K562 (cell line): ENCODE data around the gene ITPRIPL1. TPM values are rescaled to one million over a fixed set of nuclear protein-coding genes. Genes with fewer than 3 reads are reported as not detected.

Source experiments
- ATAC-seq: fragments of 200-7000 bp; cut with Tn5 transposase; 3 replicates; pipeline ENCODE4 v1.9.1; 2020; ENCODE audit warnings: moderate library complexity
- BruUV-seq: library from RNA; stranded (reverse); fragments of 400-500 nt; replicated peaks from 2 replicates; lab custom pipeline; 2021; lab: Mats Ljungman, UMichigan
- CTCF ChIA-PET: fragments of 300-600 bp; formaldehyde crosslinking; extraction: SDS; loops from one replicate; lab custom pipeline; 2021; ENCODE audit warnings: low intra/inter-chr PET ratio; lab: Yijun Ruan, JAX
- POLR2A ChIA-PET: fragments of 300-600, 350-650 bp; sonication (Branson Sonifier 250); formaldehyde crosslinking; extraction: SDS; loops from one replicate; lab custom pipeline; 2021; ENCODE audit warnings: antibody characterized with exemption, inconsistent platforms; lab: Yijun Ruan, JAX
- DNase-seq, 4 experiments: peaks; one replicate each; pipeline versions ENCODE4 v3.0.0 to v3.0.0-alpha.2; 2011 to 2018; ENCODE audit warnings: low spot score in 3 of 4, mixed read lengths in 3 of 4; ENCODE audit errors: extremely low read depth in 1 of 4
- FAIRE-seq: peaks from 2 replicates; lab custom pipeline; 2011; peaks lifted over from hg19 to GRCh38; lab: Jason Lieb, UNC
- H2AFZ ChIP-seq: 2 replicates; pipeline ENCODE4 v1.6.0; 2011; ENCODE audit warnings: low read depth, low read length, control low read depth, inconsistent platforms
- H3K27ac ChIP-seq: fragments of 200-600 bp; 3 replicates; pipeline ENCODE4 v1.8.0; 2011; ENCODE audit warnings: low read depth, mild to moderate bottlenecking, control low read depth, inconsistent platforms, low read length, moderate library complexity, mixed read lengths; ENCODE audit errors: extremely low read depth
- H3K27me3 ChIP-seq, 2 experiments: fragments of 300-600 bp in 1 of 2; 2 replicates in 1 of 2; 3 replicates in 1 of 2; pipeline versions ENCODE4 v1.6.0 to v1.8.0; 2011; ENCODE audit warnings: inconsistent platforms in 2 of 2, low read length in 2 of 2, mild to moderate bottlenecking in 1 of 2, mixed read lengths in 1 of 2, moderate library complexity in 1 of 2; ENCODE audit not compliant: control insufficient read depth in 2 of 2, insufficient read depth in 2 of 2
- H3K36me3 ChIP-seq: fragments of 300-600 bp; 3 replicates; pipeline ENCODE4 v1.8.0; 2011; ENCODE audit warnings: mild to moderate bottlenecking, low read length, inconsistent platforms; ENCODE audit not compliant: control insufficient read depth, insufficient read depth
- H3K4me1 ChIP-seq, 2 experiments: fragments of 200-600 bp in 1 of 2; replicated peaks in 1 of 2; 2 replicates in 1 of 2; 3 replicates in 1 of 2; pipeline versions ENCODE4 v1.5.1 to v1.8.0; 2011; ENCODE audit warnings: inconsistent platforms in 2 of 2, low read length in 2 of 2, mild to moderate bottlenecking in 1 of 2, mixed read lengths in 1 of 2, moderate library complexity in 1 of 2; ENCODE audit not compliant: control insufficient read depth in 2 of 2, insufficient read depth in 2 of 2
- H3K4me2 ChIP-seq: 2 replicates; pipeline ENCODE4 v1.6.1; 2011; ENCODE audit warnings: low read length, control low read depth, inconsistent platforms, mixed read lengths; ENCODE audit not compliant: insufficient read depth
- H3K4me3 ChIP-seq: fragments of 200-600 bp; sonication (generic), shearing (Covaris generic); 2 replicates; pipeline ENCODE4 v1.5.1; 2016; ENCODE audit warnings: control low read depth, inconsistent platforms
- H3K79me2 ChIP-seq: fragments of 200-600 bp; 3 replicates; pipeline ENCODE4 v1.8.0; 2011; ENCODE audit warnings: low read length, inconsistent platforms; ENCODE audit not compliant: control insufficient read depth, insufficient read depth
- H3K9ac ChIP-seq, 2 experiments: 2 replicates each; pipeline versions ENCODE4 v1.6.0 to v1.6.1; 2011; ENCODE audit warnings: low read depth in 2 of 2, low read length in 2 of 2, control low read depth in 1 of 2, inconsistent platforms in 1 of 2, mild to moderate bottlenecking in 1 of 2, mixed read lengths in 1 of 2; ENCODE audit not compliant: insufficient read depth in 1 of 2
- H3K9me1 ChIP-seq: one replicate; pipeline ENCODE4 v1.6.0; 2011; ENCODE audit warnings: inconsistent platforms, mild to moderate bottlenecking, low read length, moderate library complexity; ENCODE audit not compliant: control insufficient read depth, insufficient read depth
- H3K9me3 ChIP-seq: replicated peaks from 2 replicates; pipeline ENCODE4 v1.5.1; 2011; ENCODE audit warnings: low read depth, low read length, inconsistent platforms; ENCODE audit not compliant: control insufficient read depth, insufficient read depth
- H4K20me1 ChIP-seq: replicated peaks from 2 replicates; pipeline ENCODE4 v1.6.1; 2011; ENCODE audit warnings: low read length, inconsistent platforms, mixed read lengths; ENCODE audit not compliant: control insufficient read depth, insufficient read depth
- FOSL1 ChIP-seq: fragments of 200-800 bp; sonication (Bioruptor generic); conservative IDR thresholded peaks from 2 replicates; pipeline ENCODE4 v1.6.1; 2016; ENCODE audit warnings: missing genetic modification characterization, missing compliant biosample characterization
- NCOA4 ChIP-seq: fragments of 450-650 bp; IDR thresholded peaks from 2 replicates; pipeline ENCODE4 v1.6.1; 2018; ENCODE audit warnings: mild to moderate bottlenecking; ENCODE audit not compliant: partially characterized antibody
- NFIC ChIP-seq: fragments of 450-650 bp; IDR thresholded peaks from 2 replicates; pipeline ENCODE4 v1.6.1; 2017; ENCODE audit warnings: mild to moderate bottlenecking, inconsistent platforms
- ZBTB7A ChIP-seq: IDR thresholded peaks from 2 replicates; pipeline ENCODE4 v1.6.1; 2011; ENCODE audit warnings: low read depth, mild to moderate bottlenecking, low read length, moderate library complexity, borderline replicate concordance; ENCODE audit not compliant: control insufficient read depth
- ZNF143 ChIP-seq: sonication (generic); formaldehyde crosslinking; IDR thresholded peaks from 2 replicates; pipeline ENCODE4 v1.9.0; 2022; ENCODE audit warnings: mild to moderate bottlenecking, missing genetic modification reagents
- WGBS: fragments of 100-300 bp; shearing (Covaris generic); methylation state at CpG from one replicate; pipeline ENCODE4 v1.1.6; 2016; ENCODE audit warnings: low coverage, mixed read lengths; ENCODE audit not compliant: insufficient coverage; ENCODE audit errors: missing lambda C conversion rate; 5-methylcytosine and 5-hydroxymethylcytosine counted together
- in situ Hi-C: fragments of 300-500 bp; cut with MboI; formaldehyde crosslinking; loops from 4 replicates; pipeline ENCODE4 v1.15.0; 2018; ENCODE audit warnings: inconsistent platforms, mixed read lengths
- intact Hi-C: fragments of 100-400 bp; cut with micrococcal nuclease; formaldehyde crosslinking; loops from 2 replicates; pipeline ENCODE4 v1.14.2; 2022
- polyA plus RNA-seq, 8 experiments: library from polyadenylated mRNA; depleted of rRNA in 4 of 8; stranded (reverse) in 5 of 8; unstranded in 3 of 8; fragments of >200 nt; fragmentation: Nextera tagmentation in 2 of 8; fragmentation: Illumina TruSeq in 1 of 8; extraction: Ambion mirVana in 2 of 8; extraction: Trizol in 1 of 8; gene quantifications; 2 replicates each; pipeline versions ENCODE4 v1.2.1 to v1.2.3, GENCODE V29; 2011 to 2014; ENCODE audit warnings: inconsistent platforms in 1 of 8, missing spikeins in 1 of 8
- total RNA-seq, 7 experiments: library from RNA; depleted of rRNA in 6 of 7; stranded (reverse); fragments of >200 nt in 6 of 7; fragmentation: Illumina TruSeq in 2 of 7; extraction: Trizol in 2 of 7; gene quantifications; 2 replicates each; pipeline versions ENCODE4 v1.2.1 to v1.2.3, GENCODE V29; 2011 to 2021; ENCODE audit warnings: low replicate concordance in 1 of 7
- TF ChIP-seq, protein P1 (sequence below): fragments of 450-650 bp; conservative IDR thresholded peaks from 2 replicates; pipeline ENCODE4 v1.6.1; 2016; ENCODE audit warnings: missing genetic modification characterization, low read depth, mild to moderate bottlenecking, missing compliant biosample characterization, moderate library complexity

ITPRIPL1 gene
- total and polyA plus RNA-seq, 9 of the 15 experiments (the other 6 are each of a cell fraction or from before 2014, with no cell fraction given): 0.99 to 9.0 (median 6.4) TPM

DNA sequence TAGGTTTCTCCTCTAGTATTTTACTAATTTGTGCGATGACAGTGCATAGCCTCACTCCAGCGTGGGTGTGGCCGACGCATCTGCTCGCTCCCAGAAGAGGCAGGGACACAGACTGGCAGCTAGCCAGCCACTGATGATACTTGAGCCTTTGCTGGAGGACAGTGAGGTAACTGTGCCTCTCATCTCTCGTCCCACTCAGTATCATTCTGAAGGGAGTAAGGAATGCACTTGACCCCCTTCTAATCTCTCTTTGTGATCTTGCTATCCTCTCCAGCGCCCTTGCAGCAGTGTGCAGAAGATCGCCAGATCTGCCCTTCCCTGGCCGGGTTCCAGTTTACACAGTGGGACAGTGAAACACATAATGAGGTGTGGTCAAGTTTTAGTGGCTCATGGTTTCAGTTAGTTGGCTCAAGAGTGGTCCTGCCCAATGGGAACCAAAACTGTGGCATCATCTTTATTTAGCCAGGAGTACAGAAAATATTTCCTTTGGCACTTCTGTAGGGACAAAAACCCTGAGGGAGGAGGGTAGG is 28.0 kb downstream of the ITPRIPL1 start (continued):
- no peak for TF ChIP-seq NCOA4
- peak; percentile 53; the same call in 1 of the 2 replicates for TF ChIP-seq FOSL1 (tag)

DNA sequence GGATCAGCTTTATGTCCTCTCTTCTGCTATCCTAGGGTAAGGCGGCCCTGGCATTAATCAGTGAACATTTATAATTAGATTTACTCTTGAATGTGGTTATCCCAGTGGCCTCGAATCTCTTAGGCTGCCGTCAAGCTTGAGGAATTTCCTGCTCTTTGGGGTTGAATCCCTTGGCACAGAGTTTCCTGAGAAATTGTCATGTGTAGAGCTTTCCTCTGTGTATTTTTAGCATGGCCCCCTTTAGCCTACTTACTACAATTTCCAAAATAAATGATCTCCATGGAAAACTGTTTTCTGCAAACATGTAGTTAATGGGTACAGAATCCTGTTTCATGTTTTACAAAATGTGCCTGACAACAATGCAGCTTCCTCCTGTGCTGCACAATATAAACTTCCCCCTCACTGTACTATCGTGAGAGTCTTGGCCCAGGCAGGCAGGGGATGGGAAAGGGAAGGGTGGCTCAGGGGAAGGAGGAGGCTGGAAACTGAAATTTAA is 28.5 kb downstream of the ITPRIPL1 start:
- Histone ChIP-seq H3K27me3 (no peaks in the 10 kb centered on the region), H4K20me1 (no peaks in the 10 kb centered on the region), H3K79me2 (no peaks in the 10 kb centered on the region), H3K9me3 (no peaks in the 10 kb centered on the region), H3K27ac (no peak overlapping the region), H3K36me3 (peaks cover 94% of the 10 kb centered on the region), H3K4me1 (peaks cover 8 to 11% of the 10 kb centered on the region in 2 experiments; a peak in 3 of 5 replicates), H3K9me1 (no peaks in the 10 kb centered on the region), H2AFZ (no peak overlapping the region), H3K9ac (no peak overlapping the region), H3K4me3 (no peak overlapping the region), H3K4me2 (no peak overlapping the region)
- ChIA-PET CTCF (no interaction called here), POLR2A (interaction anchor here (0.9 to 4.0 kb wide), 5 partner anchors 9 to 17 kb away, joined by 4 to 25 read pairs (median 6); partner anchors contain the start of gene NCAPH)
- 96% methylated on average over 4 of the region's 4 CpGs for WGBS
- no peak for ATAC-seq
- no peak for FAIRE-seq
- DNase-seq: no peak
- intact Hi-C loops: no loop called here
- in situ Hi-C loops: no loop called here
- TF ChIP-seq, protein P1, sequence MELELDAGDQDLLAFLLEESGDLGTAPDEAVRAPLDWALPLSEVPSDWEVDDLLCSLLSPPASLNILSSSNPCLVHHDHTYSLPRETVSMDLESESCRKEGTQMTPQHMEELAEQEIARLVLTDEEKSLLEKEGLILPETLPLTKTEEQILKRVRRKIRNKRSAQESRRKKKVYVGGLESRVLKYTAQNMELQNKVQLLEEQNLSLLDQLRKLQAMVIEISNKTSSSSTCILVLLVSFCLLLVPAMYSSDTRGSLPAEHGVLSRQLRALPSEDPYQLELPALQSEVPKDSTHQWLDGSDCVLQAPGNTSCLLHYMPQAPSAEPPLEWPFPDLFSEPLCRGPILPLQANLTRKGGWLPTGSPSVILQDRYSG (tag): no peak
- TF ChIP-seq NFIC (no peak), ZBTB7A (no peak), ZNF143 (CRISPR knock-in tag) (no peak)
- BruUV-seq: no TSS peak
